HG03196 (cell line): Measurements from ENCODE around the gene HTR1B.

ENCODE experiments used
- ATAC-seq: cut with Tn5 transposase; IDR thresholded peaks from one replicate; pipeline ENCODE4 v1.9.1; 2021; ENCODE audit not compliant: unreplicated experiment

The HTR1B gene

DNA sequence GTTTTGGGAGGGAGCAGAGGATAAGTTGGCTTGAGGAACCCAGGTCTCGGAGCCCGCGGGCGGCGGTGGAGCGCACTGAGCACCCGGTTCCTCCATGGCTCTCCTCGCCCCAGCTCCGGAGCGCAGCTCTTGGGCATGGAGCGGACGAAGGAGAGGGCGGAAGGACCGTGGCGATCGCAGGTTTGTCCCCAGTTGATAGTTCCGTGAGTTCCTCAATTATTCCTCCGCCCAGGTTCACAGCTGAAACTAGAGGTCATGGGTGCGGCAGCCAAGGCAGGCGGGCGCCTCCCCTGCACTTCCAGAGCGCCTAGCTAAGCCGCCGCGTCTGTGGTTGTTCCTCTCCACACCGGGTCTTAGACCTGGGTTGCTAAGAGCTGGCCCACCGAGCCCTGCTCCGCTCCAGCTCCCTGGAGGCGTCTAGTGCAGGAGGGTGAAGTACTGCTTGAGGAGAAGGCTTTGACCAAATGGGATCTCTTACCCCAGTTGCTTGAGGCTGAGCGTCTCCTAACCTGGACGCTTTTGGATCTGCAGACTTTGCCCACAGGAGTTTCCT is at the start of gene HTR1B:
HTR1B (minus strand) TSS at position 184 of the 553 bp plus-strand sequence; CDS start at position 96, 88 bp downstream.
- no peak for ATAC-seq

DNA sequence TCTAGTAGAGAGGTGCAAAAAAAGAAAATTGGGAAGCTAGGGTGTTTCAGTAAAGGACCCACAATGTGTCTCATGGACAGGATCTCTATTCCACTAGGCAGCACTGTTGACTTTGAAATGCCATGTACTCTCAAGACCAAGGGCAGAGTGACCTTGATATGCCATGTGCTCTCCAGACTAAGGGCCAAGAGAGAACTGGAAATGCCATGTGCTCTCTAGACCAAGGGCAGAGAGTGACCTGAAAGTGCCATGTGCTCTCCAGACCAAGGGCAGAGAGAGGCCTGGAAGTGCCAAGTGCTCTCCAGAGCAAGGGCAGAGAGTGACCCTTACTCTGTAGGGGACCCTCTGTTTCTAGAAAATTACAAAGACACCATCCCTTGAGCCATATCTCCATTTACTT is 49.3 kb upstream of the HTR1B start:
- ATAC-seq, result no peak

DNA sequence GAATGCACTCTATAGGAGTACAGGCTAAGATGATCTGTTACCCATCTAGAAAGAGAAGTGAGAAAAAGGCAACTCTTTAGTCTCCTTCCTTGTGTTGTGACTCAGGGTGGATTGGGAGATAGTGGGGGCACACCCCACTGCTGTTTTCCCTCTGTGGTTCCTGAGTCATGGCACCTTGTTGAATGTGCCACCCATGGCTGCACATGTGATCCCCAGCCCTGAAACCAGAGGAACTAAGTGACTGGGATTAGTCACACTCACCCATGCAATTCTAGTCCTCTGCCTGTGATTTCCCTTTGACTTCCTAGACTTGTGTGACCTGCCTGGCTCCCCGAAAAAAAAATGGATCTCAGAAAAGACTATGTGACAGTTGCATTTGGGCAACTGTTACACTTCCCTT is 48.6 kb upstream of the HTR1B start:
- no peak for ATAC-seq

DNA sequence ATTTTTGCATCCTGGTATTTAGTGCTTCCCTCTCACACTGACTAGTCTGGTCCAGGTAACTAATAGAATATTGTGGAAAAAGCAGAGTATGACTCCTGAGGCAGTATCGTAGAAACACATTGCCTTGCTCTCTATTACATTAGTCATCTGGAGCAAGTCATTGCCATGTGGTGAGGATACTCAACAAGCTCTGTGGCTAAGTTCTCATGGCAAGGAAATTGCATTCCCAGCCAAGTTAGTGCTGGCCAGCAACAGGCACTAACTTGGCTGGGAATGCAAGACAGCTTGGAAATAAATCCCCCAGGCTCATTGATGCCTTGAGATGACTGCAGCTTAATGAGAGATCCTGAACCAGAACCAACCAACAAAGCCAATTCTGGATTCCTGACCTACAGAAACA is 39.7 kb upstream of the HTR1B start:
- no peak for ATAC-seq

DNA sequence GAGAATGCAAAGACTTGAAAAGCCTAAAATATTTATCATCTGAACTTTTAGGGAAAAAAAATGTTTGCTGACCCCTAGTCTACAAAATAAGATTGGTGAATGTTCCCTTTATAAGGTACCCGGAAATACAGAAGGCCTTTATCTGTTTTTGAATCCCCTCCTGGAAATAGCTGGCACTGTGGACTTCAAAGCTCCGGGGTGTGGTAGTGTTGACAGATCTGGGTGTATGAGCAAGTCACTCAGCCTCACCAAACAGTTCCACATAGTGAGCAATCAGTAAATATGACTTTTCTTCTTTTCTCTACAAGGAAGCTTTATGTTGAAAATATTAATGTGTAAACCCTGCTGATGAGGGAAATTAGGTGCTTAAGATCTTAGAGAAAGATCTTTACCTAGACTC is 29.2 kb upstream of the HTR1B start:
- no peak for ATAC-seq

- no peak for ATAC-seq
These were observed 24.6 kb upstream of the HTR1B start for GRCh38 chr6:77487808-77488425.

GRCh38 chr6:77482981-77483380 is 19.7 kb upstream of the HTR1B start:
- ATAC-seq, result no peak

- no peak for ATAC-seq
These were observed 11.7 kb upstream of the HTR1B start for GRCh38 chr6:77474973-77475372.

GRCh38 chr6:77474286-77474956 is 11.1 kb upstream of the HTR1B start:
- no peak for ATAC-seq

GRCh38 chr6:77470983-77471382 is 7.7 kb upstream of the HTR1B start:
- no peak for ATAC-seq

DNA sequence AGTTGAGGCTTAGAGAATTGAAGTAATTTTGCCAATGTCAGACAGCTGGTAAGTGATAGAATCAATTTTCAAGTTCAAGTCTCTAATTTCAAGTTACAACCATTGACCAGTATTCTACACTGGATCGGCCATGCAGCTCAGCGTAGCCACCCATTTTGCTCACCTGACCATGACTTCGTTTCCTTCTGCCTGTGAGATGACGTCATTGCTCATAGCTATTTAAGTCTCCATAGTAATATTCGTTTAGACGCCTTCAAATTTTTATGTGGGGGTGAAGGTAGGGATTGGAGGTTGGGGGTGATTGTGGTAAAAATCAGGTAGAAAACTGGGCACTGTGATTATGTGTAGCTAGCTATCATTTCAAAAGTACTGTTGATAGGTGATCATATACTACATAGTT is 5.6 kb upstream of the HTR1B start:
- ATAC-seq, result no peak

DNA sequence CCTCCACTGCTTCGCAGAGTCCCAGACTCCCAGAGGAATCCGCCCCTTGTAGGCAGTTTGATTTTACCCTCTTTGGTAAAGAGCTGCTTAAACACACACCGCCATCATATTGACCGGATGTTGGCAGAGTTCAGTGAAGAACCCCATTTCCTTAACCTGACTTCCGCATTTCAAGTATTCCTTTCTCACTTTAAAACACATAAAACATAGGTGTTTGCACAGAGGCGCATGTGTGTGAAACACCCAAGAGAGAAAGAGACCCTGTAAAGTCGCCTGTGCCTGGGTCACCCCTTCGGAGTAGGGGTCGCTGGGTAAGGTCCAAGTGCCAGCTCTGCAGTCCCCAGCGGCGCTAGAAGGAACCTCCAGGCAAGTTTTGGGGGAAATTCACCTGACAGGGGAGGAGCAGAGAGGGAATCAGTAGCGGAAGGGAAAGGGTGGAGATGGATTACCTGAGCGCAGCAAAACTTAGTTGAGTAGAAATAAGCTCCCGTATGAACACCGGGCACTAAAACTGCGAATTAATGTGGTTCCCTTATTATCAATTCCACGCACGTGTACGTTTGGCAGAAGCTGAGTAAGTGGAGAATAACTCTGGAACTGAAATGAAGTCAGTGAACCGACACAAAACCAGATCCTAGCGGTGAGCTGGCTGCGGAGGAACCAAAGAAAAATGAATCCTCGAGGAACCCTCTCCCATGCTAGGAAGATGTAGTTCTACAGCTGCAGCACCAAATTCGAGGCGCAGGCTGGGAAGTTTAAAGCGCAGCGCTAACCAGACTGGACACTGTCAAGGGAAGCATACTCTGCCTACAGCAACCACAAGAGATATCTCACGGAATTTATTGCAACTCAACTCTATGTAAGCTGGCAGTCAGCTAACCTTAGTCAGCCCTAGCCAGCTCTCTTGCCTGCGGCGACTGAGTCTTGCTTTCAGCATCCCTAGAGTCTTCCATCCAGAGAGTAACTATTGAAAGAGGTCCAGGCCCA is 3.5 kb upstream of the HTR1B start:
- peak; percentile 61 for ATAC-seq

GRCh38 chr6:77466055-77466450 is 2.8 kb upstream of the HTR1B start:
- ATAC-seq, result peak; percentile 91

- no peak for ATAC-seq
These were observed 1.2 kb upstream of the HTR1B start for GRCh38 chr6:77464495-77464867.

DNA sequence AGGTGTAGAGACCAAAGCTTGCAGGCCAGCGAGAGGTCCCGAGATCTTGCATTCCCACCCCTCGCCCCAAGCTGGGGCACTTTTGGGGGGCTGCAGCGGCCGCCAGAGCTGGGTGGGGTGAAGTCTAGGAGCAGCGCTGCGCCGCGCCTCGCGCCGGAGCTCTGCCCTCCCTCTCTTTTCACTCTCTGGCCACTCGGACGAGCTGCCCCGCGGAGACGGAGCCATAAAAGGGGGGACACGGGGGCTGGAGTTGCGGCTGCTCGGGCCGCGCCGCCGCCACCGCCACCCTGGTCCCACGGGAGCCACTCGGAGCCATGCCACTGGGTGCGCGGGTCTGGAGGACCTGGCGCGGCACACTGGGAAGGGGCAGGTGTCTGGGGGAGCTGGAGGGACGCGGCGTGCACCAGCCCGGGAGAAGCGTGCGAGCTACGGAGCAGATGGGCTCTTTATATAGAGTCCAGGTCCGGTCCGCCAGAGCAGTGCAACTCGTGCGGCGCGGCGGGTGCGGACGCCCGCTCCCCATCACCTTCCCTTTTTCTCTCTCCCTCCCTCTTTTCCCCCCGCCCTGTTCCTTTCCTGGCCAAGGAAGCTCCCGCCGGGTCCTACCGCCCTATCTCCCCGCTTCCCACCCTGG is 687 bp upstream of the HTR1B start:
- ATAC-seq, result no peak

- no peak for ATAC-seq
These were observed 658 bp downstream of the HTR1B start for GRCh38 chr6:77462359-77463307.

GRCh38 chr6:77461796-77462195 is 1.5 kb downstream of the HTR1B start:
- ATAC-seq, result no peak

- no peak for ATAC-seq
These were observed 4.9 kb downstream of the HTR1B start for GRCh38 chr6:77458421-77458820.

DNA sequence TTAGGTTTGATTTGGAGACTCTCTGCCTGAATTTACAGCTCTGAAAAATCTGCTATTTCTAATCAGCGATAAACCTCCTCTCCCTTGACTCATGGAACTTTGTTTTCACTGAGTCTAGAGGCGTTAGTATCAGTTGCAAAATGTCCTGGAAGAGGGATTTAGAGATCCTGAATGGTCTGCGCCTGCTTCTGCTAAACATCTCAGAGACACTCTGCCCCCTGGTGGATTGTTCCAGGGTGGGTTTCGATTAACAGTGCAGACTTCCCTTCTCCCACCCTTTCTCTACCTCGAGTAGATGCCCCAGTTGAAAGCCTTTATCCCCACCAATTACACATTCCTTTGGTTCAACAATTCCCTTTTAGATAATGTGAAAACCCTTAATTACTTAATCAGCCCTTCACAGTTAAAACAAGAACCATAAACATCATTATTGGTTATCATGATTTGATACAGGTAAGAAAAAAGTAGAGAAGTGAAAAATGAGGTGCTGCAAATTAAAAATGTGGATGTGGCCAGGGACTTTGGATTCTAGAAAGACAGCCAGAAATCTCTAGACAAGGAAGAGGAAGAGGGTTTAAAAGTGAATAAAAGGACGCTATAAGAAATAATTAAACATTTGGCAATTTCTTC is 5.5 kb downstream of the HTR1B start:
- ATAC-seq, result peak; percentile 59
